Stimulated activated CD8-positive, alpha-beta memory T cell treated with anti-CD3 and anti-CD28 coated beads, Interleukin-7, amount 100 ng/mL, for 1 hour (primary cell): ENCODE data around the gene RPRM.
"Not testable (repeated sequence)": the region's sequence is repeated elsewhere in the genome, so short reads cannot be mapped to it uniquely, and the experiment has no call there.

Source experiments
- DNase-seq, 2 donors: peaks; one replicate each; pipeline ENCODE4 v3.0.0-alpha.2; 2020; ENCODE audit warnings: low read depth in 2 of 2

Gene RPRM

DNA sequence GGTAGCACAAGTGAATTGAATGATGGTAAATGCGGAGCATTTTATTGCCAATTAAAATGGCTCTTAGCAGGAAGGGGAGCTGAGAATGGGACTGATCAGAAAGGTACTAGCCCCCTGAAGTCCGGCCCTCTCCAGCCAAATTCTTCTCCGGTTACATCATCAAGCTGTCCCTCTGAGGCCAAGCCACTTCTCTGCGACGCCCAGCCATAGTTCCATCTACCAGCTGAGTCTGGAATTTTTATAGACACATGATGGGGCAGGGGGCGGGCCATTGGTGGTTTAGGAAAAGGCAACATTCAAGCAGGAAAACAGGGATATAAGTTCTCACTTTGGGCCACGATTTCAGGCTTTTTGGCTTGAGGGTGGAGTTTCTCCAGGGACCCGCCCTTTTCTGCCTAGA lies 22.7 kb downstream of the RPRM start:
- DNase-seq = no peak

GRCh38 chr2:153455403-153455802 lies 23.2 kb downstream of the RPRM start:
- no peak for DNase-seq

DNA sequence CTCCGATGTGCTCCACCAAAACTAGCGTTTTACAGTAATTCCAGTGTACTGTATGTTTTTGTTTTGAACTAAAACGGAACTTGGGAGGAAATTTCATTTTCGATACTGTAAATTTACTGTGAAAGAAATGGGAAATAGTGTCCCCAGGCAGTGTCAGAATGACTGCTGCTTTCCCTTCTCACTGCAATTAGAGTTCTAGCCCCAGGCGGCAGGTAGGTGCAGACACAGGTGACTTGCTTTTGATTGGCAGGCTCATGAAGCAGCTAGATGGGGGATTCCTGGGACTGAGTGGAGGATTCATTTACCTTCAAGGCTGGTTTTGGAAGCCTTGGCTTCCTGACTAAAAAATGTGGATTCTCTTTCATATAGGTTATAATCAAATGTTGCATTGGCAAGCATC lies 27.0 kb downstream of the RPRM start:
- no peak for DNase-seq

GRCh38 chr2:153443106-153443505 lies 35.5 kb downstream of the RPRM start:
- no peak for DNase-seq

DNA sequence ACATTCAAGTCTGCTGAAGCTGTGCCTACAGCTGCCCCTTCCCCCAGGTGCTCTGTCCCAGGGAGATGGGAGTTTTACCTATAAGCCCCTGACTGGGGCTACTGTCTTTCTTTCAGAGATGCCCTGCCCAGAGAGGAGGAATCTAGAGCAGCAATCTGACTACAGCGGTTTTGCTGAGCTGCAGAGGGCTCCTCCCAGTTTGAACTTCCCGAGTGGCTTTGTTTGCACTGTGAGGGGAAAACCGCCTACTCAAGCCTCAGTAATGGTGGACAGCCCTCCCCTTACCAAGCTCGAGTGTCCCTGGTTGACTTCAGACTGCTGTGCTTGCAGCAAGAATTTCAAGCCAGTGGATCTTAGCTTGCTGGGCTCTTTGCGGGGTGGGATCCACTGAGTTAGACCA lies 35.9 kb downstream of the RPRM start:
- DNase-seq = not testable (repeated sequence)

DNA sequence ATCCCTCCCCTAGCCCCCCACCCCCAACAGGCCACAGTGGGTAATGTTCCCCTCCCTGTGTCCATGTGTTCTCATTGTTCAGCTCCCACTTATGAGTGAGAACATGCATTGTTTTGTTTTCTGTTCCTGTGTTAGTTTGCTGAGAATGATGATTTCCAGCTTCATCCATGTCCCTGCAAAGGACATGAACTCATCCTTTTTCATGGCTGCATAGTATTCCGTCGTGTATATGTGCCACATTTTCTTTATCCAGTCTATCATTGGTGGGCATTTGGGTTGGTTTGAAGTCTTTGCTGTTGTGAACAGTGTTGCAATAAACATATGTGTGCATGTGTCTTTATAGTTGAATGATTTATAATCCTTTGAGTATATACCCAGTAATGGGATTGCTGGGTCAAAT lies 38.5 kb downstream of the RPRM start:
- not testable (repeated sequence) for DNase-seq

- no peak for DNase-seq
Measured at GRCh38 chr2:153433403-153433802, 45.2 kb downstream of the RPRM start.

GRCh38 chr2:153432381-153432780 lies 46.2 kb downstream of the RPRM start:
- DNase-seq = no peak

DNA sequence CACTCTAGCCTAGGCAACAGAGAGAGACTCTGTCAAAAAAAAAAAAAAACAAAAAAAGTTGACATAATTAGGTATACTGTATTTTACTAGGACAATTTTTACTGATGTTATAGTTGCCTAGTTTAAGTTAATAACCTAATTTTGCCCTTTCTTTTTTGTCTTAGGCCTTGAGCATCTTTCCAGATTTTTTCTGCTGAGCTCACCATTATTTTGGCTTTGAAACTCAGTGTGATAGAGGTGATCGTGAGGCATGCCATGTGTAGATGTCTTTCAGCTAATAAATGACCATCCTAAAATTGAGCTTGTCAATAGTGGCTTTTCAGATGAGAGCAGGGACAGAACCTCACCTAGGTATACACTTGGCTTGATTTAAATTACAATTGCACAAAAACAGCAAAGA lies 47.4 kb downstream of the RPRM start:
- DNase-seq = no peak
